ENCODE results near the gene ALKBH7.
"Not testable (repeated sequence)": the region's sequence is repeated elsewhere in the genome, so short reads cannot be mapped to it uniquely, and the experiment has no call there.

DNA sequence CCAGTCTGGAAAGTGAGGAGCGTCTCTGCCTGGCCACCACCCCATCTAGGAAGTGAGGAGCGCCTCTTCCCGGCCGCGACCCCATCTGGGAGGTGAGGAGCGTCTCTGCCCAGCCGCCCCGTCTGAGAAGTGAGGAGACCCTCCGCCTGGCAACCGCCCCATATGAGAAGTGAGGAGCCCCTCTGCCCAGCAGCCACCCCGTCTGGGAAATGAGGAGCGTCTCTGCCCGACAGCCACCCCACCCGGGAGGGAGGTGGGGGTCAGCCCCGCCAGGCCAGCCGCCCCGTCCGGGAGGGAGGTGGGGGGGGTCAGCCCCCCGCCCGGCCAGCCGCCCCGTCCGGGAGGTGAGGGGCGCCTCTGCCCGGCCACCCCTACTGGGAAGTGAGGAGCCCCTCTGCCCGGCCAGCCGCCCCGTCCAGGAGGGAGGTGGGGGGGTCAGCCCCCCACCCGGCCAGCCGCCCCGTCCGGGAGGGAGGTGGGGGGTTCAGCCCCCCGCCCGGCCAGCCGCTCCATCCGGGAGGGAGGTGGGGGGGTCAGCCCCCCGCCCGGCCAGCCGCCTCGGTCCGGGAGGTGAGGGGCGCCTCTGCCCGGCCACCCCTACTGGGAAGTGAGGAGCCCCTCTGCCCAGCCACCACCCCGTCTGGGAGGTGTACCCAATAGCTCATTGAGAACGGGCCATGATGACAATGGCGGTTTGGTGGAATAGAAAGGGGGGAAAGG is 17.1 kb upstream of the ALKBH7 start:
- TF ChIP-seq, protein P1, sequence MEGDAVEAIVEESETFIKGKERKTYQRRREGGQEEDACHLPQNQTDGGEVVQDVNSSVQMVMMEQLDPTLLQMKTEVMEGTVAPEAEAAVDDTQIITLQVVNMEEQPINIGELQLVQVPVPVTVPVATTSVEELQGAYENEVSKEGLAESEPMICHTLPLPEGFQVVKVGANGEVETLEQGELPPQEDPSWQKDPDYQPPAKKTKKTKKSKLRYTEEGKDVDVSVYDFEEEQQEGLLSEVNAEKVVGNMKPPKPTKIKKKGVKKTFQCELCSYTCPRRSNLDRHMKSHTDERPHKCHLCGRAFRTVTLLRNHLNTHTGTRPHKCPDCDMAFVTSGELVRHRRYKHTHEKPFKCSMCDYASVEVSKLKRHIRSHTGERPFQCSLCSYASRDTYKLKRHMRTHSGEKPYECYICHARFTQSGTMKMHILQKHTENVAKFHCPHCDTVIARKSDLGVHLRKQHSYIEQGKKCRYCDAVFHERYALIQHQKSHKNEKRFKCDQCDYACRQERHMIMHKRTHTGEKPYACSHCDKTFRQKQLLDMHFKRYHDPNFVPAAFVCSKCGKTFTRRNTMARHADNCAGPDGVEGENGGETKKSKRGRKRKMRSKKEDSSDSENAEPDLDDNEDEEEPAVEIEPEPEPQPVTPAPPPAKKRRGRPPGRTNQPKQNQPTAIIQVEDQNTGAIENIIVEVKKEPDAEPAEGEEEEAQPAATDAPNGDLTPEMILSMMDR (IDR thresholded peaks at IDR 0.05), result not testable (repeated sequence)
- TF ChIP-seq POLR2A (IDR thresholded peaks at IDR 0.05); POLR2AphosphoS5 (IDR thresholded peaks at IDR 0.05; ENCODE audit: insufficient read depth in 1 of 2, low read depth in 1 of 2): not testable (repeated sequence)

Measured in vagina (tissue), 2 donors.